Stimulated activated naive CD4-positive, alpha-beta T cell treated with Interleukin-2 at 50 U/mL for 16 hours (primary cell): ENCODE results near the gene PTPRM.

Experiments
- DNase-seq: peaks from one replicate; lab custom pipeline; 2025; lab: John Stamatoyannopoulos, UW

PTPRM gene

GRCh38 chr18:8238507-8238906 lies 671.4 kb downstream of the PTPRM start:
- no peak for DNase-seq

GRCh38 chr18:8241731-8242130 lies 674.6 kb downstream of the PTPRM start:
- DNase-seq, result no peak

DNA sequence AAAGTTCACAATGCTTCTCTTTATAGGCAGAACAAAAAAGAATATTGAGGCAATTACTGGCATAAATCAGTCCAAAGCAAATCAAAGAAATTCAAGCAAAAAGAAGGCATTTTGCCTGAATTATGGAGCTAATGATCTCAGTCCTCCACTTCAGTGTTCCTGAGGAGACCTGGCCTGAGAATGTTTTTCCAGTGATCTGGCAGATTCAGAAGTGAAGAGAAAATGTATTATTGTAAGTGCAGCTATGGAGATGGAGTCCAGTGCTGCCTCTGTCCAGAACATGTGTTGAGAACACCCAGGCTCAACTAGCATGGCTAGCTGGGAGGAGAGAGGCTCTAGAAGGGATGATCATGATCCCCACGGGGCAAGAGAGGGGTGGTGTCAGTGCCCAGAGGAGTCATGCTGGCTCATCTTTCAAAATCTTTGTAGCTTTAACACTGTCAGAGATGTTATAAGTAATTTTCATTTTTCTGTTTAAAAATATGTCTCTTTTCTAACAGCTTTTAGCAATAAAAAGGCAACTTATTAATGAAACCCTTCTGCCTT lies 675.1 kb downstream of the PTPRM start:
- no peak for DNase-seq

DNA sequence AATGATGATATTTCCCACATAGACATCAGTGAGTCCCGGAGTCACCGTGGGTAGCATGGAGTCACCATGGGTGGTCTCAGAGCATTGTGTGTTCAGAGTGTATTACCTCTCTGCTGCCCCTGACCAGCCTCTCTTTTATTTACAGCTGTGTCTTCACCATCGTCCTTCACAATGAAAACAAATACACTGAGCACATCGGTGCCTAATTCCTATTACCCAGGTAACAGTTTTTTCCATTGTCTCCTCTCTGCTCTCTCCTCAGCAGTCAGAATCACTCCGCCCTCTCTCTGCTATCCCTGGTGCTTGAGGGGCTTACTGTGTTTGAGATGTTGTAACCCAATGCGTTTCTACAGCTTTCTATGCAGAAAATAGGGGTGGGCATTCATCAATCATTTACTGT lies 680.6 kb downstream of the PTPRM start:
- DNase-seq, result no peak

DNA sequence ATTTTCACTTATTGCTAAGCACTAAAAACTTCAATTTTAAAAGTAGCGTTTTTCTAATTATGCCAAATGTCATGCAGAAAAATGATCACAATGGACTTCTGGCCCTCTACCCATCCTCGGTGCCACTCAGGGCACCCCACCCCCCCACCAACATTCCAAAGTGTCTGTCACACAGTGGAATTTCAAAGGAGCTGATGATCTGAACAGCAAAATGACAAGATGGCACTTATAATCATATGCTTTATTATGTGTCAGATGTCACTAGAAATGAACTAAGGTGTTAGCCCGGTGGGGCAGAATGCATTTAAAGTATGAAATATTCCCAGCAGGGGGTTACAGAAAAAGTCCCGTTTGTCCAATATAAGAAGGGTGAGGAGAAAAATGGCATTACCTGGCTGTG lies 681.5 kb downstream of the PTPRM start:
- DNase-seq, result no peak

- DNase-seq, result no peak
Observed at GRCh38 chr18:8249811-8250210, 682.7 kb downstream of the PTPRM start.

- DNase-seq, result no peak
Observed at GRCh38 chr18:8252371-8252770, 685.3 kb downstream of the PTPRM start.

GRCh38 chr18:8253944-8254343 lies 686.8 kb downstream of the PTPRM start:
- DNase-seq, result no peak

- DNase-seq, result no peak
Observed at GRCh38 chr18:8254654-8255053, 687.5 kb downstream of the PTPRM start.

DNA sequence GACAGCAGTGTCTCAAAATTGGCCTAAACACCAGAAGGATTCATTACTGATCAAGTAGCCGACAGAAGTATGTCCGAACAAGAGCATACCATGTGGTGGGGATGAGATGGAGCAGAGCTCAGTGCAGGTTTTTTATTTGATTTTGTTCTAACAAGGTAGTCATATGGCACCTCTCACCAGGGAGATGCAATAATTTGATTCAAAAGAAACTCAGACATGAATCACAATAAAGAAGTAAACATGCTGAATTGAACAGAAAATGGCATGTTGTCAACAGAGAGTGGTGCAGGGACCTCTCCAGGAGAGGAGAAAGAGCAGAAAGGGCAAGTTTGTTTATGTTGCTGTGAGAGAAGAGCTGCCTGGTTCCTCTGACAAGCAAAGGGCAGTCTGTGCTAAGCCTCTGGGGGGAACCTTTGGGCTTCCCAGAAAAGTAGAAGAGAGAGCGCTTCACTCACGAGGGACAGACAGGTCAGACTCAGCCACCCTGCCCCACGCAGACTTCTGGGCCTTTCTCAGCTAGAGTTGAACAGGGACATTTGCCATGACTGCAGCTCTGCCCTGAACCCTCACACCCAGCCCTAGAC lies 690.8 kb downstream of the PTPRM start:
- DNase-seq, result no peak

- DNase-seq, result no peak
Observed at GRCh38 chr18:8260319-8260718, 693.2 kb downstream of the PTPRM start.

- no peak for DNase-seq
Observed at GRCh38 chr18:8260827-8261226, 693.7 kb downstream of the PTPRM start.

GRCh38 chr18:8261651-8262091 lies 694.6 kb downstream of the PTPRM start:
- no peak for DNase-seq

GRCh38 chr18:8262221-8262620 lies 695.1 kb downstream of the PTPRM start:
- DNase-seq, result no peak

- no peak for DNase-seq
Observed at GRCh38 chr18:8264116-8264515, 697.0 kb downstream of the PTPRM start.

DNA sequence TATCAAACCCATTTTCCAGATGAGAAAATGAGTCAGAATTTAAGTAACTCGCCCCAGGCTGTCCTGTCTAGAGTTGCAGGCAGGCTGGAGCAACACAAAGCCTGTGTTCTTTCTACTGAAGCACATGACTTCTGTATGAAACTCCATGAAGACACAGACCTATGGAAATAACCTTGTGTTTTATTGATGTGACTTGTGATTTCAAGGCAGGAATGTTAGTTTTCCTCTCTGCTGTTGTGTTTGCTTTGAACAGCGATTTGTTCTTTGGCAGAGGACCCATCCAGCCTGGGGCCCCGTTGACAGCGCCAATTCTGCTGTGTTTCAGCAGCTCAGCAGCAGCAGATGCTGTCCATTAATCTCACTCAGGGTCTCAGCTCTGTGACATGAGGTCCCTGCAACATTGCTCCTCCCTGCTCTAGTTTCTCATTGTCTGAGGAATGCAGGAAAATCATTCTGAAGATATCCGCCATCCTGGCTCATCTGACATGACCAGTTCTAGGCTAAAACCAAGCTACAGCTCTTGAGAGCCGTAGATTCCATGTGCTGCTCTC lies 697.8 kb downstream of the PTPRM start:
- no peak for DNase-seq

- no peak for DNase-seq
Observed at GRCh38 chr18:8272254-8272653, 705.1 kb downstream of the PTPRM start.

DNA sequence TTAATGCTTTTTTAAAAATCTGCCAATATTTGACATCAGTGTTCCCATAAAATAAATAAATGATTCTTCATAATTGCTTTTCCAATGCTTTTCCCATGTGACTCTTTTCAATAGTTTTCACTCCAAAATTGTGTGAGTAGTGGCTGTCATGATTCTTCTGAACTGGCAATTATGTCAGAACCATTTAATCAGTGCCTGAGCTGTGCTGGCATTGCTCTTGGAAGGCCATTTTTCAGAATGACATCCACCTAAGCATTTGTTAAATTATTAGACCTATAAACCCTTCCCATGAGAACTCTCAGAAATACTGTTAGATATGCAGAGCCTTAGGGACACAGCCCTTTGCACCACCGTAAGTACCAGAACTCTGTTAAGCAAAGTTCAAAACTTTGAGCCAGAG lies 707.3 kb downstream of the PTPRM start:
- DNase-seq, result no peak

- no peak for DNase-seq
Observed at GRCh38 chr18:8276406-8276805, 709.3 kb downstream of the PTPRM start.

DNA sequence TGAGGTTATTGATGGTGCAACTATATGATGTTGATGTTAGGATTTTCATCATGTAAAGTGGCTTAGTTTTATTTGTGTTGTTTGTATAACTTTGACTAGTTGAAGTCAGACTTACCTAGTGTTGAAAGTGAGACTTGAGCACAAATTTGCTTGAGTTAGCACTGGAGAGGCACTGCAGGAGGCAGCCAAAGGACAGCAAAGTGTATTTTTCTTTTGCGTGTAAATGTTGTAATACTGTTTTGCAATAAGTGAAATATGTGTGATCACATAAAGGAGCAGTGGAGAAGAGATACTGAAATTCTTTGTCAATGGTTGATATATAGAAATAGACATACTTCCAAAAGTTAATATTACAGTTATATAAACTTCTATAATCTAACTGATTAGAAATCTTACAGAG lies 710.2 kb downstream of the PTPRM start:
- DNase-seq, result no peak

DNA sequence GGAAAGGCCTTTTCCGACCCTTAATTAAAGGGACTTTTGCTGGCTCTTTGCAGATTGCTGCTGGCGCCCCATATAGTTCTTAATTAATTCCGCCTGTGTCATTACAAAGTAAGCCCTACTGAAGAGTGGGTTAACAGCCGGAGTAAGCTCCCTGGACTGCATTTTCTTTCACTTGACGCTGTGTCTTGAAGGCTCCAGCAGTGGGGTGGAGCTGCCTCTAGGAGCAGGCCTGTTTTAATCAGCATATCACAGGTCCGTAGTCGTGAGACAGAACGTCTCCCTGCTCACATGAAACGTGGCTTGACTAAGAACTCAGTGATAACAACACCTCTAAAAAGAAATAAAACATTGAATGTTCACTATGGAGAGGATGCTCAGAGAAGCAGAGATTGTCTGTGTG lies 712.2 kb downstream of the PTPRM start:
- no peak for DNase-seq

GRCh38 chr18:8279781-8280330 lies 712.7 kb downstream of the PTPRM start:
- no peak for DNase-seq

- no peak for DNase-seq
Observed at GRCh38 chr18:8283891-8284585, 716.9 kb downstream of the PTPRM start.
